IMR-90 (cell line): ENCODE results near the gene CCNK.

Source experiments
- BHLHE40 ChIP-seq: fragments of 150-350 bp; IDR thresholded peaks from 2 replicates; pipeline ENCODE4 v1.6.1; 2016; ENCODE audit warnings: mild to moderate bottlenecking, low read depth, low read length
- CEBPB ChIP-seq: IDR thresholded peaks from 2 replicates; pipeline ENCODE4 v1.6.1; 2012; ENCODE audit warnings: low read depth, low read length, improper control_type of control experiment
- CTCF ChIP-seq: conservative IDR thresholded peaks from 2 replicates; pipeline ENCODE4 v1.5.1; 2012; ENCODE audit warnings: mild to moderate bottlenecking, low read depth, low read length, improper control_type of control experiment
- ELK1 ChIP-seq: fragments of 150-350 bp; IDR thresholded peaks from 2 replicates; pipeline ENCODE4 v1.6.1; 2016; ENCODE audit warnings: low read depth, mild to moderate bottlenecking, low read length, moderate library complexity, borderline replicate concordance
- POLR2A ChIP-seq: IDR thresholded peaks from 2 replicates; pipeline ENCODE4 v1.6.1; 2012; ENCODE audit warnings: mild to moderate bottlenecking, low read depth, low read length
- RAD21 ChIP-seq: IDR thresholded peaks from 2 replicates; pipeline ENCODE4 v1.6.1; 2012; ENCODE audit warnings: low read length, improper control_type of control experiment
- RFX5 ChIP-seq: IDR thresholded peaks from 2 replicates; pipeline ENCODE4 v1.8.0; 2012; ENCODE audit warnings: low read depth, mild to moderate bottlenecking, low read length, moderate library complexity
- SMC3 ChIP-seq: fragments of 150-350 bp; IDR thresholded peaks from 2 replicates; pipeline ENCODE4 v1.6.1; 2016; ENCODE audit warnings: low read depth, mild to moderate bottlenecking, antibody characterized with exemption, low read length, moderate library complexity

- no peak for TF ChIP-seq CTCF
- TF ChIP-seq ELK1: no peak
- no peak for TF ChIP-seq POLR2A
- no peak for TF ChIP-seq RFX5
- no peak for TF ChIP-seq CEBPB
- TF ChIP-seq SMC3: no peak
- no peak for TF ChIP-seq RAD21
- no peak for TF ChIP-seq BHLHE40
These were observed 1.9 kb upstream of the CCNK start for GRCh38 chr14:99479160-99479905.
